GM08714 (cell line): ENCODE data around the gene AFG1L.
"Not testable (repeated sequence)": the region's sequence is repeated elsewhere in the genome, so short reads cannot be mapped to it uniquely, and the experiment has no call there.

Experiments used
- H3K4me3 ChIP-seq: fragments of 200-500 bp; sonication (Bioruptor generic); 2 replicates; pipeline ENCODE4 v1.5.1; 2014; ENCODE audit warnings: mild to moderate bottlenecking, low read length, inconsistent platforms
- ZNF274 ChIP-seq: IDR thresholded peaks from 2 replicates; pipeline ENCODE4 v1.6.1; 2012; ENCODE audit warnings: mild to moderate bottlenecking, low read depth, low read length

AFG1L gene

GRCh38 chr6:108518714-108519576, 224.1 kb downstream of the AFG1L start:
- no peak overlapping the region for H3K4me3 ChIP-seq
- TF ChIP-seq ZNF274: no peak

DNA sequence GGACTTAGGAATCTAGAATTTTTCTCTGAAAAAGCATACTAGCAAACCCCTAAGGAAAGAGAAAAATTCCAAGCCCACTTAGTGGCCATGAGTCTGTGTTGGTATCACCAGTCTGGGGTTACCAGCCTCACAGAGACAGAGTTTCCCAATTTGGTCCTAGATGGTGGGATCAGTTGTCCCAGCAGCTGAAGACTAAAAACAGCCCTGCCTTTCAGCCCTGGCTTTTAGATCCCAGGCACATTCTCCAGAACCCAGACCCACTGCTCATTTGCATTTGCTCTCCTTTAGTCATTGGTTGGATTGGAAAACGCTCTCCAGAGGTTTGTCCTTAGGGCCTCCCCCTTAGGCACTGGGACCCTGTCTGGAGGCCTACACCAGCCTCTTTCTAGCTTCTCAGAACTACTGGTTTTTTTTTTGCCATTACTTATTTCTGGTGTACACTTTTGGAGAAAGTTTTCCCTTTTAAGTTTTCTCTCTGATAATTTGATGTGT, 226.8 kb downstream of the AFG1L start:
- TF ChIP-seq ZNF274: no peak
- no peak overlapping the region for H3K4me3 ChIP-seq

GRCh38 chr6:108523697-108524096, 228.8 kb downstream of the AFG1L start:
- no peak for TF ChIP-seq ZNF274
- no peak overlapping the region for H3K4me3 ChIP-seq

GRCh38 chr6:108524528-108525248, 229.8 kb downstream of the AFG1L start:
- no peak for TF ChIP-seq ZNF274
- no peak overlapping the region for H3K4me3 ChIP-seq

DNA sequence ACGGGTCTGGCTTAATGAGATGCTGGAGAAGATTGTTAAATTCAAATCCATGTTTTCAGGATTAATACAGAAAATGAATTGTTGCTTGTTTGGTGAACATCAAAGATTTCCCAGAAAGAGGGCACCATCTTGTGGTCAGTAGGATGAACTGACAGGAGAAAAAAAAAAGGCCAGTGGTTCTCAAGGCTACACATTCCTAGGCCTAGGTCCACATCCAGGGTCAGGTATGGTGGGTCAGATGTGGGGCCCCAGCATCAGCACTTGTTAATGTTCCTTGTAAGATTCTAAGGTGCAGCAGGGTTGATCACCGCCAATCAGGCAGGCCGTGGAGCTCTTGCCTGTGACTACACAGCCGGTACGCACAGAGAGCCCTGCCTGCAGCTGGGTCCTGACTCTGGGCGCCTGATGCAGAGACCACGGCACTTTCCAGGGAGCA, 231.9 kb downstream of the AFG1L start:
- H3K4me3 ChIP-seq: no peak overlapping the region
- TF ChIP-seq ZNF274: no peak

GRCh38 chr6:108528878-108529277, 234.0 kb downstream of the AFG1L start:
- H3K4me3 ChIP-seq: no peak overlapping the region
- no peak for TF ChIP-seq ZNF274

- H3K4me3 ChIP-seq: no peak overlapping the region
- no peak for TF ChIP-seq ZNF274
Measured at GRCh38 chr6:108531332-108531731, 236.5 kb downstream of the AFG1L start.

GRCh38 chr6:108535114-108535742, 240.4 kb downstream of the AFG1L start:
- no peak for TF ChIP-seq ZNF274
- H3K4me3 ChIP-seq: no peak overlapping the region

- not testable (repeated sequence) for H3K4me3 ChIP-seq
Measured at GRCh38 chr6:108535920-108536535, 241.2 kb downstream of the AFG1L start.

DNA sequence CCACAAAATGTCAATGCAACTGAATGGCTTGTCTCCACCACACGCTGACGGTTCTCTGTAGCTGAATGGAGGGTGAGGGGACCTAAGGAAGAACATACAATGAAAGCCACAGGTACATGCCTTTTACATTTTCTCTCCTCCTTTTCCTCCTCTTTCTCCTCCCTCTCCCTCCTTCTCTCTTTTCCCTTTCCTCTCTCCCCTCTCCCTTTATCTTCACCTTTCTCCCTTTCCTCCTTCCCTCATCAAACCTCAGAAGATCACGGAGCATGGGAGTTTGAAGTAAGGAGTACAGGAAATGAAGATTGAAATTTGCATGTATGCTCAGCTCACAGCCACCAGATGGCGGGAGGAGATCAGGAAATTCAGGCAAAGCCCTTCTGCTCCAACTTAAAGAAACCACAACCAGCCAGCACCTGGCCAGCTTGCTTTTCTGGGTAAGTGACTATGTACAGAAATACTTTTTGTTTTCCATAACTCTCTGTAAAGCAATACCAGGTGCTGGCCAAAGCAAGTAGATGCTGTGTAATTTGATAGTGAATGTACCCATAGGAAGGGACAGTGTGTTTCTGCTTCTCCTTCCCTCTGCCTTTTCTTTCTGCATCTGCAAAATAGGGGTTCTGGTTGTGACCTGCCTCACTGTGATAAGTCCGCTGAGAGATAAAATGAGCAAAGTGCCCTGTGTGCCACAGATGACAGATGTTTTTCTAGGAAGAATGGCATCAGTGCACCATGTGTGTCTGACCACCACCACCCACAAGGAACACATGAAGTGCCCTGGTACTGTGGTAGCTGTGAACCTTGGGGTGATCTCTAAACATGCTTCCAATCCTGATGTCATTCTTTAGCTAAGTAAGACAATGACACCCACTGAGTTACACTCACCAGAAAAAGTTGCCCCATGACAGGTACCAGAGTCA, 247.2 kb downstream of the AFG1L start:
- no peak overlapping the region; the same call in 1 of the 2 replicates for H3K4me3 ChIP-seq
- TF ChIP-seq ZNF274: no peak

DNA sequence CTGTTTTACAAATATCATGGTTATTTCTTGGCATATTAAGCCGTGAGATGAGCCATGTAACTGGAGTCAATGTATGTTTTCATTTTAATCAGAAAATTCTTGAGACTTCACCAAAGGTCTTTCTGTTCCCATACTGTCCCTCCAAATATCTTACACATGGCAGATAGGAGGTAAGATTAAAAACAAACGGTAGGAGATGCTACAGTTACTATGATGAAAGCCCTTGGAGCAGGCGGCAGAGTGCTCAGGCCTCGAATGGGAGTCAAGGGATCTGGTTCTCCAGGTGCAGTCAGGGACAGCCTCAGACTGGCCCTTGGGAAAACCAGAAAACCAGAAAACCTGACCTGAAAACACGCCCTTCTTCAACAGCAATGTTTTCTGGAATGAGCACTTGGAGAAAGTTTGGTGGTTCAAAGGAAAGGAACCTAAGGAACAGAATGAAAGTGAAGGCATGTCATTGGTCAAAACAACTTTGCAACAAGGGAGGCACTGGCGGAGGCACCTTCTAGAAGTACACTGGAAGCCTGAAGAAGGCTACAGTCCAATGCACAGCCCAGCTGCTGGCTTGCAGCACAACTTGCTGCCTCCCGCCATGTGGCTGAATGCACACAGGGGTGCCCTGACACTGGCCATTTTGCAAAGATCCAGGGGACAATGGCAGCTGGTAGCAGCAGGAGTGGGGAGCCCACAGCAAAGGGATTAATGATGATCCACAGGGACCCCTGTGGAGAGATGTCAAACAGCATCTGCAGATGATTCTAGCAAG, 248.5 kb downstream of the AFG1L start:
- no peak for TF ChIP-seq ZNF274
- no peak overlapping the region for H3K4me3 ChIP-seq

- no peak overlapping the region for H3K4me3 ChIP-seq
- no peak for TF ChIP-seq ZNF274
Measured at GRCh38 chr6:108544606-108545005, 249.8 kb downstream of the AFG1L start.
